Stimulated activated CD8-positive, alpha-beta memory T cell treated with anti-CD3 and anti-CD28 coated beads, Interleukin-7, amount 100 ng/mL, for 4 hours (primary cell): ENCODE data around the gene EXOC3L2.

ENCODE experiments used
- DNase-seq, 2 donors: peaks; one replicate each; pipeline ENCODE4 v3.0.0-alpha.2; 2020; ENCODE audit warnings: low read depth in 2 of 2

Gene EXOC3L2

GRCh38 chr19:45179892-45180370 lies 65.3 kb downstream of the EXOC3L2 start:
- no peak for DNase-seq

GRCh38 chr19:45179072-45179891 lies 65.9 kb downstream of the EXOC3L2 start:
- DNase-seq = peak in 1 of 2 donors; percentile 23

GRCh38 chr19:45178262-45179071 lies 66.7 kb downstream of the EXOC3L2 start, which contains the start of gene BLOC1S3:
Gene BLOC1S3 (plus strand): TSS chr19:45178784. CDS start chr19:45179297, 513 bp downstream.
- DNase-seq = peak; percentile 100

- no peak for DNase-seq
Observed at GRCh38 chr19:45177817-45178261, 67.4 kb downstream of the EXOC3L2 start, which contains the start of gene TRAPPC6A. Gene TRAPPC6A (minus strand): TSS chr19:45178237. CDS start chr19:45178218, 19 bp downstream.

- DNase-seq = no peak
Observed at GRCh38 chr19:45175515-45176345, 69.5 kb downstream of the EXOC3L2 start.

GRCh38 chr19:45173816-45174215 lies 71.4 kb downstream of the EXOC3L2 start:
- no peak for DNase-seq

GRCh38 chr19:45172611-45173208 lies 72.5 kb downstream of the EXOC3L2 start:
- DNase-seq = no peak

GRCh38 chr19:45172173-45172572 lies 73.0 kb downstream of the EXOC3L2 start:
- DNase-seq = no peak

- peak in 1 of 2 donors; percentile 15 for DNase-seq
Observed at GRCh38 chr19:45171211-45171623, 74.0 kb downstream of the EXOC3L2 start.

GRCh38 chr19:45170146-45171106 lies 74.8 kb downstream of the EXOC3L2 start:
- no peak for DNase-seq

- DNase-seq = no peak
Observed at GRCh38 chr19:45169602-45170001, 75.6 kb downstream of the EXOC3L2 start.

- no peak for DNase-seq
Observed at GRCh38 chr19:45168767-45169351, 76.3 kb downstream of the EXOC3L2 start.

GRCh38 chr19:45166723-45167252 lies 78.4 kb downstream of the EXOC3L2 start:
- DNase-seq = no peak

- DNase-seq = peak; percentile 16 to 39
Observed at GRCh38 chr19:45164577-45165335, 80.5 kb downstream of the EXOC3L2 start.

- DNase-seq = no peak
Observed at GRCh38 chr19:45163751-45164460, 81.3 kb downstream of the EXOC3L2 start.

GRCh38 chr19:45163156-45163555 lies 82.1 kb downstream of the EXOC3L2 start:
- no peak for DNase-seq

GRCh38 chr19:45162608-45163143 lies 82.5 kb downstream of the EXOC3L2 start:
- no peak for DNase-seq
